IMR-90 (cell line): Measurements from ENCODE around the gene MINDY3. TPM values are rescaled to one million over a fixed set of nuclear protein-coding genes. Genes with fewer than 3 reads are reported as not detected.

ENCODE experiments used
- ATAC-seq: fragments of 200-7000 bp; cut with Tn5 transposase; 2 replicates; pipeline ENCODE4 v1.9.1; 2020; ENCODE audit warnings: low read depth, mild to moderate bottlenecking, moderate library complexity
- BruUV-seq: library from RNA; stranded (reverse); fragments of 400-500 nt; replicated peaks from 2 replicates; lab custom pipeline; 2021; lab: Mats Ljungman, UMichigan
- CTCF ChIA-PET: fragments of 300-600 bp; formaldehyde crosslinking; extraction: SDS; loops from one replicate; lab custom pipeline; 2021; ENCODE audit warnings: antibody characterized with exemption; lab: Yijun Ruan, JAX
- POLR2A ChIA-PET: fragments of 300-600 bp; sonication (Branson Sonifier 250); formaldehyde crosslinking; loops from one replicate; lab custom pipeline; 2022; ENCODE audit warnings: antibody characterized with exemption; ENCODE audit not compliant: unreplicated experiment; lab: Charles Lee
- DNase-seq: peaks from one replicate; pipeline ENCODE4 v3.0.0; 2013
- H2AFZ ChIP-seq: replicated peaks from 2 replicates; pipeline ENCODE3; 2013; ENCODE audit warnings: low read length, mild to moderate bottlenecking; ENCODE audit not compliant: poor library complexity
- H2AK5ac ChIP-seq: 2 replicates; pipeline ENCODE4 v1.6.1; 2013; ENCODE audit warnings: low read depth, low read length, inconsistent platforms
- H2AK9ac ChIP-seq: replicated peaks from 2 replicates; pipeline ENCODE3; 2013; ENCODE audit warnings: mild to moderate bottlenecking, low read depth, low read length, moderate library complexity; ENCODE audit not compliant: poor library complexity
- H2BK120ac ChIP-seq: 2 replicates; pipeline ENCODE4 v1.6.1; 2013; ENCODE audit warnings: low read depth, low read length, inconsistent platforms
- H2BK15ac ChIP-seq: 3 replicates; pipeline ENCODE4 v1.6.1; 2013; ENCODE audit warnings: low read depth, low read length, inconsistent platforms
- H2BK20ac ChIP-seq: 2 replicates; pipeline ENCODE4 v1.6.1; 2013; ENCODE audit warnings: low read depth, mild to moderate bottlenecking, inconsistent platforms, low read length, moderate library complexity
- H2BK5ac ChIP-seq: 2 replicates; pipeline ENCODE4 v1.6.1; 2013; ENCODE audit warnings: mild to moderate bottlenecking, low read depth, low read length, inconsistent platforms; ENCODE audit not compliant: poor library complexity, severe bottlenecking
- H3K14ac ChIP-seq: replicated peaks from 2 replicates; pipeline ENCODE4 v1.6.1; 2013; ENCODE audit warnings: low read depth, low read length, inconsistent platforms
- H3K18ac ChIP-seq: 2 replicates; pipeline ENCODE4 v1.6.1; 2013; ENCODE audit warnings: low read depth, low read length, control low read depth
- H3K23ac ChIP-seq: 2 replicates; pipeline ENCODE4 v1.6.1; 2013; ENCODE audit warnings: low read depth, low read length, inconsistent platforms
- H3K27ac ChIP-seq: 2 replicates; pipeline ENCODE4 v1.5.1; 2013; ENCODE audit warnings: mild to moderate bottlenecking, control low read depth, low read length; ENCODE audit not compliant: insufficient read depth
- H3K27me3 ChIP-seq: 2 replicates; pipeline ENCODE4 v1.6.1; 2013; ENCODE audit warnings: low read length; ENCODE audit not compliant: control insufficient read depth, insufficient read depth
- H3K36me3 ChIP-seq: 2 replicates; pipeline ENCODE4 v1.6.1; 2013; ENCODE audit warnings: low read length, mixed read lengths; ENCODE audit not compliant: control insufficient read depth, insufficient read depth
- H3K4ac ChIP-seq: 2 replicates; pipeline ENCODE4 v1.6.1; 2013; ENCODE audit warnings: low read depth, low read length, inconsistent platforms
- H3K4me1 ChIP-seq: 2 replicates; pipeline ENCODE4 v1.6.1; 2013; ENCODE audit warnings: low read length, mixed read lengths; ENCODE audit not compliant: control insufficient read depth, insufficient read depth
- H3K4me2 ChIP-seq: 2 replicates; pipeline ENCODE4 v1.6.1; 2013; ENCODE audit warnings: low read depth, mild to moderate bottlenecking, control low read depth, low read length, moderate library complexity
- H3K4me3 ChIP-seq: 2 replicates; pipeline ENCODE4 v1.5.1; 2013; ENCODE audit warnings: low read depth, mild to moderate bottlenecking, control low read depth, low read length, moderate library complexity; ENCODE audit not compliant: insufficient read depth
- H3K56ac ChIP-seq: 2 replicates; pipeline ENCODE4 v1.6.1; 2013; ENCODE audit warnings: low read length, inconsistent platforms; ENCODE audit not compliant: insufficient read depth; ENCODE audit errors: extremely low read depth
- H3K79me1 ChIP-seq, 2 experiments: 2 replicates each; pipeline ENCODE4 v1.6.1; 2013; ENCODE audit warnings: low read length in 2 of 2, inconsistent platforms in 1 of 2, low read depth in 1 of 2
- H3K9ac ChIP-seq: 2 replicates; pipeline ENCODE4 v1.6.1; 2013; ENCODE audit warnings: low read depth, low read length, control low read depth
- H3K9me1 ChIP-seq: 2 replicates; pipeline ENCODE4 v1.6.1; 2013; ENCODE audit warnings: low read length, inconsistent platforms; ENCODE audit not compliant: insufficient read depth
- H3K9me3 ChIP-seq: 2 replicates; pipeline ENCODE4 v1.6.1; 2013; ENCODE audit warnings: low read length; ENCODE audit not compliant: control insufficient read depth, insufficient read depth
- H4K20me1 ChIP-seq: 2 replicates; pipeline ENCODE4 v1.6.1; 2013; ENCODE audit warnings: low read length, inconsistent platforms; ENCODE audit not compliant: insufficient read depth
- H4K5ac ChIP-seq: 2 replicates; pipeline ENCODE4 v1.6.1; 2013; ENCODE audit warnings: mild to moderate bottlenecking, low read depth, low read length, control low read depth
- H4K8ac ChIP-seq, 2 experiments: 2 replicates each; pipeline ENCODE4 v1.6.1; 2013; ENCODE audit warnings: low read depth in 2 of 2, low read length in 2 of 2, control low read depth in 1 of 2, inconsistent platforms in 1 of 2
- H4K91ac ChIP-seq: 2 replicates; pipeline ENCODE4 v1.6.1; 2013; ENCODE audit warnings: low read depth, low read length, inconsistent platforms; ENCODE audit not compliant: insufficient read depth
- CEBPB ChIP-seq: IDR thresholded peaks from 2 replicates; pipeline ENCODE4 v1.6.1; 2012; ENCODE audit warnings: low read depth, low read length, improper control_type of control experiment
- CHD1 ChIP-seq: IDR thresholded peaks from 2 replicates; pipeline ENCODE4 v1.6.1; 2012; ENCODE audit warnings: low read depth, low read length, improper control_type of control experiment
- MAZ ChIP-seq: IDR thresholded peaks from 2 replicates; pipeline ENCODE4 v1.6.1; 2012; ENCODE audit warnings: low read depth, mild to moderate bottlenecking, low read length, improper control_type of control experiment, moderate library complexity, borderline replicate concordance
- MXI1 ChIP-seq: IDR thresholded peaks from 2 replicates; pipeline ENCODE4 v1.6.1; 2012; ENCODE audit warnings: low read depth, mild to moderate bottlenecking, low read length, moderate library complexity, borderline replicate concordance
- WGBS, 2 experiments: methylation state at CpG; one replicate each; pipeline versions ENCODE4 v1.1.5 to v1.1.7; 2013; ENCODE audit warnings: missing lambda C conversion rate in 2 of 2; ENCODE audit not compliant: insufficient read length in 1 of 2; ENCODE audit errors: extremely low coverage in 2 of 2; 5-methylcytosine and 5-hydroxymethylcytosine counted together
- dilution Hi-C: fragments of 300-500 bp; cut with HindIII; formaldehyde crosslinking; loops from one replicate; pipeline ENCODE4 v1.14.3; 2018; ENCODE audit warnings: low sequenced_read_pairs; ENCODE audit not compliant: unreplicated experiment
- in situ Hi-C: fragments of 300-500 bp; cut with MboI; formaldehyde crosslinking; loops from 3 replicates; pipeline ENCODE4 v1.14.3; 2019; ENCODE audit warnings: low sequenced_read_pairs, inconsistent platforms, mixed read lengths
- intact Hi-C: fragments of 100-400 bp; cut with micrococcal nuclease; formaldehyde crosslinking; loops from 2 replicates; pipeline ENCODE4 v1.10.0; 2022
- polyA plus RNA-seq, 3 experiments: library from polyadenylated mRNA; depleted of rRNA; stranded (reverse); fragments of >200 nt; gene quantifications; 2 replicates each; pipeline ENCODE4 v1.2.3, GENCODE V29; 2012; ENCODE audit warnings: low replicate concordance in 1 of 3
- total RNA-seq: library from RNA; depleted of rRNA; stranded (reverse); fragments of >200 nt; gene quantifications from 2 replicates; pipeline ENCODE4 v1.2.3, GENCODE V29; 2012

MINDY3 gene
- total and polyA plus RNA-seq, 2 of the 4 experiments (the other 2 are of a cell fraction) = 13.9 to 14.5 TPM

GRCh38 chr10:15856328-15857015 is 3.8 kb downstream of the MINDY3 start:
- TF ChIP-seq MXI1 = no peak
- no peak for TF ChIP-seq CHD1
- no peak for TF ChIP-seq MAZ
- no peak for TF ChIP-seq CEBPB
- Histone ChIP-seq H3K14ac (no peak overlapping the region), H3K79me1 (peaks cover 5 to 54% of the 10 kb centered on the region in 2 experiments; a peak in 3 of 4 replicates), H3K9me1 (no peaks in the 10 kb centered on the region; the same call in 1 of the 2 replicates), H3K27ac (no peak overlapping the region), H3K4ac (no peak overlapping the region), H3K23ac (no peak overlapping the region), H3K9ac (no peak overlapping the region), H3K4me2 (no peak overlapping the region), H3K56ac (no peak overlapping the region), H3K36me3 (peaks cover 1% of the 10 kb centered on the region; the same call in 1 of the 2 replicates), H3K4me1 (no peaks in the 10 kb centered on the region; the same call in 1 of the 2 replicates), H3K4me3 (no peak overlapping the region), H2BK120ac (no peak overlapping the region), H2AK9ac (no peak overlapping the region), H4K91ac (no peak overlapping the region), H4K8ac (no peak overlapping the region), H3K27me3 (no peaks in the 10 kb centered on the region), H2BK15ac (no peak overlapping the region), H3K18ac (no peak overlapping the region), H3K9me3 (no peaks in the 10 kb centered on the region), H2BK20ac (no peak overlapping the region), H4K5ac (no peak overlapping the region), H2AK5ac (no peak overlapping the region), H2AFZ (no peak overlapping the region), H4K20me1 (peaks cover 8% of the 10 kb centered on the region; the same call in 1 of the 2 replicates), H2BK5ac (no peak overlapping the region)
- no CpG with 5 or more reads among the region's 4 CpGs for WGBS, 2 experiments
- BruUV-seq = no TSS peak
- dilution Hi-C loops = no loop called here
- POLR2A ChIA-PET = no interaction called here
- no peak for ATAC-seq
- DNase-seq = no peak
- in situ Hi-C loops = no loop called here
- CTCF ChIA-PET = no interaction called here
- intact Hi-C loops = no loop called here
